ENCODE data around the gene SPDYE6. TPM values are rescaled to one million over a fixed set of nuclear protein-coding genes. Genes with fewer than 3 reads are reported as not detected.
A peak's percentile ranks its signal among the peaks of the same experiment; 100 is the strongest.

Gene SPDYE6
- total and polyA plus RNA-seq, 10 of the 15 experiments (the other 5 are each of a cell fraction or from before 2014, with no cell fraction given) = 0.05 to 2.3 (median 1.00) TPM; not detected in 6

- intact Hi-C loops (cut with micrococcal nuclease; ENCODE audit: unreplicated experiment) = loop anchor here (1.0 kb wide), 2 partner anchors 16 to 20 kb away; no protein-coding TSS in a partner anchor
- in situ Hi-C loops (cut with MboI) = no loop called here
- Histone ChIP-seq H3K4me1 (ENCODE audit: control insufficient read depth, insufficient read depth, low read length) (peaks cover 65% of the 10 kb centered on the region), H3K4me2 (ENCODE audit: control insufficient read depth, insufficient read depth) (peak overlapping the region; percentile 97), H3K36me3 (ENCODE audit: control insufficient read depth in 2 of 2, insufficient read depth in 2 of 2, low read length in 1 of 2) (peaks cover 14 to 29% of the 10 kb centered on the region in 2 experiments), H3K9ac (ENCODE audit: control insufficient read depth, insufficient read depth, low read length) (peak overlapping the region; percentile 76), H4K20me1 (ENCODE audit: control insufficient read depth, insufficient read depth) (no peaks in the 10 kb centered on the region), H3K27me3 (replicated peaks in 1 of 2; ENCODE audit: control insufficient read depth in 2 of 2, insufficient read depth in 2 of 2, low read length in 1 of 2) (no peaks in the 10 kb centered on the region), H3K27ac (ENCODE audit: control insufficient read depth, insufficient read depth) (peak overlapping the region; percentile 97), H3K9me3 (replicated peaks; ENCODE audit: control insufficient read depth, insufficient read depth, low read length) (peaks cover 2% of the 10 kb centered on the region; the same call in 2 of the 3 replicates), H3K79me2 (ENCODE audit: control insufficient read depth, insufficient read depth, low read length) (peaks cover 18% of the 10 kb centered on the region), H2AFZ (ENCODE audit: control insufficient read depth, low read depth, low read length) (peak overlapping the region; percentile 24), H3K4me3 (peak overlapping the region; percentile 60)
- no TSS peak for BruUV-seq (replicated peaks)
- FAIRE-seq (peak; percentile 95), ATAC-seq (peak; percentile 86), DNase-seq (ENCODE audit: low read depth, low spot score) (peak; percentile 96)
- POLR2A ChIA-PET = interaction anchor here (0.5 to 3.4 kb wide), 8 partner anchors 11 to 119 kb away, joined by 3 to 34 read pairs (median 6); partner anchors contain the start of gene SH2B2
- under 1% methylated on average over 17 of the region's 17 CpGs for WGBS (ENCODE audit: insufficient coverage, insufficient replicate concordance, low lambda C conversion rate, missing lambda C conversion rate)
- RAD21 ChIA-PET (ENCODE audit: unreplicated experiment) = interaction anchor here (0.6 to 7.2 kb wide), 17 partner anchors 9 to 316 kb away, joined by 3 to 121 read pairs (median 6); partner anchors contain the start of genes PRKRIP1 and SH2B2
- SMC1A ChIA-PET (ENCODE audit: uncharacterized antibody, unreplicated experiment) = interaction anchor here (0.6 to 7.0 kb wide), 9 partner anchors 9 to 167 kb away, joined by 3 to 91 read pairs (median 4); partner anchors contain the start of gene SH2B2
- CTCF ChIA-PET = interaction anchor here (0.6 to 6.8 kb wide), 6 partner anchors 9 to 316 kb away, joined by 4 to 62 read pairs (median 4); partner anchors contain the start of gene SH2B2
- TF ChIP-seq ZNF622 (IDR thresholded peaks at IDR 0.05) (no peak), ZNF274 (IDR thresholded peaks at IDR 0.05; ENCODE audit: insufficient read depth, insufficient read length) (no peak), IKZF2 (IDR thresholded peaks at IDR 0.05) (peak; percentile 97), STAT3 (IDR thresholded peaks at IDR 0.05; ENCODE audit: low read depth, low read length) (no peak), MYB (IDR thresholded peaks at IDR 0.05; ENCODE audit: borderline replicate concordance, low read depth, low read length) (peak; percentile 91; the same call in 1 of the 2 replicates), RBBP5 (conservative IDR thresholded peaks at IDR 0.05) (no peak), HCFC1 (IDR thresholded peaks at IDR 0.05; ENCODE audit: low read length) (no peak), CEBPB (IDR thresholded peaks at IDR 0.05; ENCODE audit: borderline replicate concordance in 1 of 2, low read depth in 2 of 2, low read length in 2 of 2) (no peak), E4F1 (IDR thresholded peaks at IDR 0.05; ENCODE audit: borderline replicate concordance, partially characterized antibody) (no peak), MXI1 (IDR thresholded peaks at IDR 0.05; ENCODE audit: low read depth, low read length) (peak; percentile 55; the same call in 1 of the 2 replicates), ZNF24 (IDR thresholded peaks at IDR 0.05) (no peak), BMI1 (IDR thresholded peaks at IDR 0.05; ENCODE audit: borderline replicate concordance) (no peak), SMARCA5 (IDR thresholded peaks at IDR 0.05) (0 out of 2 replicates have a peak, but pooled peaks have one; percentile 0), EED (IDR thresholded peaks at IDR 0.05; ENCODE audit: low read depth) (peak; percentile 98), MYC (IDR thresholded peaks at IDR 0.05; ENCODE audit: insufficient read depth, insufficient read length, insufficient replicate concordance, low read length, severe bottlenecking) (no peak), LARP7 (IDR thresholded peaks at IDR 0.05) (0 out of 2 replicates have a peak, but pooled peaks have one; percentile 62), TCF3 (IDR thresholded peaks at IDR 0.05; ENCODE audit: borderline replicate concordance, insufficient read depth, low read depth, low read length) (peak; percentile 98), SRF (IDR thresholded peaks at IDR 0.05; ENCODE audit: low read depth in 2 of 2, low read length in 2 of 2) (peak in 1 of 2 experiments; percentile 17; a peak in 1 of 4 replicates), SUZ12 (IDR thresholded peaks at IDR 0.05; ENCODE audit: unreplicated experiment) (no peak), TBL1XR1 (IDR thresholded peaks at IDR 0.05; ENCODE audit: low read depth, low read length) (peak; percentile 95)
- TF ChIP-seq, protein P1, sequence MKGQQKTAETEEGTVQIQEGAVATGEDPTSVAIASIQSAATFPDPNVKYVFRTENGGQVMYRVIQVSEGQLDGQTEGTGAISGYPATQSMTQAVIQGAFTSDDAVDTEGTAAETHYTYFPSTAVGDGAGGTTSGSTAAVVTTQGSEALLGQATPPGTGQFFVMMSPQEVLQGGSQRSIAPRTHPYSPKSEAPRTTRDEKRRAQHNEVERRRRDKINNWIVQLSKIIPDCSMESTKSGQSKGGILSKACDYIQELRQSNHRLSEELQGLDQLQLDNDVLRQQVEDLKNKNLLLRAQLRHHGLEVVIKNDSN (IDR thresholded peaks at IDR 0.05; ENCODE audit: borderline replicate concordance, extremely low read length, insufficient read depth, low read depth, low read length) = no peak
Measured at GRCh38 chr7:102306916-102307677, 49.1 kb downstream of the SPDYE6 start.

Data from GM12878 (cell line).